Stimulated activated CD8-positive, alpha-beta memory T cell treated with anti-CD3 and anti-CD28 coated beads, Interleukin-12 subunit alpha, Interleukin-12 subunit beta, amount 100 ng/mL, for 24 hours (primary cell): ENCODE results near the gene SPEG.
A peak's percentile ranks its signal among the peaks of the same experiment; 100 is the strongest.
"Not testable (repeated sequence)": the region's sequence is repeated elsewhere in the genome, so short reads cannot be mapped to it uniquely, and the experiment has no call there.

Source experiments
- DNase-seq: peaks from one replicate; pipeline ENCODE4 v3.0.0-alpha.2; 2020; ENCODE audit errors: extremely low read depth

Gene SPEG

GRCh38 chr2:219434718-219435525 lies at the start of gene SPEG:
TSS of gene SPEG (plus strand) at chr2:219434843. CDS start at chr2:219434978, 135 bp downstream.
- no peak for DNase-seq

- DNase-seq = no peak
Measured at GRCh38 chr2:219384859-219385258, 49.8 kb upstream of the SPEG start.

GRCh38 chr2:219385958-219386520 lies 48.6 kb upstream of the SPEG start:
- no peak for DNase-seq

DNA sequence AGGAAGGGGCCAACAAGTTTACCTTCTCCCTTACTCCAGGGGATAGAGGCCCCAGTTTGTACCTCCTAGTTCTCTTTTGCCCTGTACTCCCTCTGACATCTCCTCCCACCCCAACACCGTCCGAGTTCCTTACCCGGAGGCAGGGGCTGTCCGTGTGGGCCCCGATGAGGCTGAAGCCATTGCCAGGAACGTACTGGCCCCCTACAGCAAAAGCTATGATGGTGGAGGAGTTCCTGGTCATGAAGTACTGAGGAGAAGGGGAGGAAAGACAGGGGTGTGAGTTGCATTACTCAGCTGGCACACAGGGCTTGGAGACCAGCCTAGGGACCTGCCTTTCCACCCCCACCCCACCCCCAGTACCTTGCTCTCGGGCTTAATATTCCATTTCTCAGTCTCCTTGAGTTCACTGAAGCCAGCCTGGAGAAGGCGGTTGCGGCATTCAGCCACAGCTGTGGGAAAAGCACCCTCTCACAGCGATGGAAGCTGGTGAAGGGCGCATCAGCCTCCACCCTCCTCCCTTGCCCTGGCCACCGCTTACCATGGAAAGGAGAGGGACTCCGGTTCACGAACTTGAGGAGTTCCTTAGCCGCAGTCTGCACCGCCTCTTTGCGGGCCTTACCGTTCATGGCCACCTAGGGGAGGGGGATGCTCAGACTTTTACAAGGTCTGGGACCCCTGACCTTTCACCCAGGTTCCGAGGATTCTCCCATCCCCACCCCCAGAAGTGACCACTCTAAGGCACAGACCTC lies 47.9 kb upstream of the SPEG start:
- no peak for DNase-seq

DNA sequence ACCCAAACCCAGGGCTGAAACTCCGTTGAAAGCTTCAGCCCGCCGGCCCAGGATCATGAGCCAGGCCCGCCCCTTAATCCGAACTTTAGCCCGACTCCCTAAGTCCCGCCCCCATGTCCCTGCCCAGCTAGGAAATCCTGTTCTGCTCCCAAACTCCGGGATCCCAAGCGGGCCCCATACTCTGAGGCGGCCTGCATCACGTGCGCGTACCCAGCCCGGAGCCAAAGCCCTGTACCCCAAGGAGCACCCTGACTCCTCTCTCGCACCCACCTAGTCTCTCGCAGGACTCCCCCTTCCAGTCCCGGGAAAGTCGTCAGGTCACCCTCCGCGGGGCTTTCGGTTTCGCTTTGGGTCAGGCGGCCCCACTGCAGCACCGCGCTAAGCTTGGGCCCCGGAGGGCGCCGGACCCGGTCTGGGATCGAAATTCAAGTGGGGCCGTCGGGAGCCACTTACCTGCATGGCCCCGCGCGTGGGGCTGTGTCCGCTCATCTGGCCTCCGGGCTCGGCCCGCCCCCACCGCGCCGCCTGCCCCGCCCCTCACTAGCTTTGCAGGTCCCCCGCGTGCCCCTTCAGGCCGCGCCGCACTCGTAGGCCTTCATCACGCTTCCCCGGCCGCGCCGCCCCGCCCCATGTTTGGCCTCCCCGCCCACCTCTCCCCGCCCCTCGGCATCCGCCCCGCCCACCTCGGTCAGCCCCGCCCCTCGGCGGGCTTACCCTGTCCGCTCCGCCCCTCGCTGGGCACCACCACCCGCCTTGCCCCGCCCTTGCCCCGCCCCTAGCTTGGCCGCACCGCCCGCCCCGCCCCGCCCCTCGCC lies 47.1 kb upstream of the SPEG start, which contains the start of gene DNPEP:
TSS of gene DNPEP (minus strand) at position 607 of the 815 bp plus-strand sequence. CDS start at position 489, 118 bp downstream.
- DNase-seq = peak; percentile 85

DNA sequence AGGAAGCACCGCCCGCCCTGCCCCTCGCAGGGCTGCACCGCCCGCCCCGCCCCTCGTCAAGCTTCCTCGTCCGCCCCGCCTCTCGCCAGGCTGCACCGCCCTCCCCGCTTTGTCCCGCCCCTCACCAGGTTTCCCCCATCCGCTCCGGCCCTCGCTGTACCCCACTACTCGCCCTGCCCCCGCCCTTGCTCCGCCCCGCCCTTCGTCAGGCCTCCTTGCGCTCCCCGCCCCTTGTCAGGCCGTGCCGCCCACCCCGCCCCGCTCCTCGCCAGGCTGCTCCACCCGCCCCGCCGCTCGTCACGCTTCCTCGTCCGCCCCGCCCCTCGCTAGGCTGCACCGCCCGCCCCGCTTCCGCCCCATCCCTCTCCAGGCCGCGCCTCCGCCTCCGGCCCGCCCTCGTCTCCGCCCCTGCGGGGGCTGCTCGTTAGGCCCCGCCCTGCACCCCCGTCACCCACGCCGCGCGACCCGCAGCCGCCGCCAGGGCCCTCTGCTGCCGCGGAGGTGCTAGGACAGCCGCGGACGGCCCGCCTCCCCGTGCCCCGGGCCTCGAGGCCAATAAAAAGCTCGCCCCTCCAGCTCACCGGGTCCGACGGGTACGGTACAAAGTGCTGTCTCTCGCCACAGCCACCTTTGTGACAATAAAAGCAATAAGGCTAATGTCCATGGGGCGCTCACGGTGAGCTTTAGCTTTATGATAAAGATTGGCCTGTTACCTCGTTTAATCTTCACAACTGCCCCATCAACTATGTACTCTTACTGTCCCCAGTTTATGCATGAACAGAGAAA lies 46.3 kb upstream of the SPEG start:
- DNase-seq = peak; percentile 97

- DNase-seq = no peak
Measured at GRCh38 chr2:219388907-219389156, 45.8 kb upstream of the SPEG start.

DNA sequence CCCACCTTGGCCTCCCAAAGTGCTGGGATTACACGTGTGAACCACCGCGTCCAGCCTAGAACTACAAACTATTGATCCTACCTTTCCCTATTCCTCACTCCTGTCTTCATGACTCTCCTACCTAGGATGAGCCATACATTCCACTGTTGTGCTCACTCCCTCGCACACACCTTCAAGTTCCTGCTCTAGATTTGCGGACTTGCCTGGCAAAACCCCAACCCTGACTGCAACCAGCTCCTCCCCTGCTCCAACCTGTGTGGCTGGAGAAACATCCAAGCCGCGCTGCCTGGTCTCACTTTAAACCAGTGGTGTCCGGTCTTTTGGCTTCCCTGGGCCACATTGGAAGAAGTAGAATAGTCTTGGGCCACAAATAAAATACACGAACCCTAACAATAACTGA lies 41.9 kb upstream of the SPEG start:
- no peak for DNase-seq

- DNase-seq = not testable (repeated sequence)
Measured at GRCh38 chr2:219395056-219395455, 39.6 kb upstream of the SPEG start.

DNA sequence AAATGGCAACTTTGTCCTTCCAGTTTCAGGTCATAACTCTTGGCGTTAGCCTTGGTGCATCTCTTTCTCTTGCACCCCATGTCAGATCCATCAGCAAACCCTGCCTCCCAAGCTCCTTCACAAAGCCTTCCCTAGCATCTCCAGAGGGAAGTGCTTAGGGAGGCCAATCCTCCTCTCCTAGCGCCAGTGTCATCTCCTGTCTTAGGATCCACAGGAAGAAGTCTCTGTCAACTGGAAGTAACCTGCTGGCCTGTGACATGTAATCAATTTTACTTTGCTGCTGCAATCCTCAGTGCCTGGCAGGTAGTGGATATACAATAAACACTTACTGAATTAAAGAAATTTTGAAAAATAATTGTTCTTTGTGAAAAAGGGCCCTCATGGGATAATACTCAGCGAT lies 39.0 kb upstream of the SPEG start:
- DNase-seq = no peak

DNA sequence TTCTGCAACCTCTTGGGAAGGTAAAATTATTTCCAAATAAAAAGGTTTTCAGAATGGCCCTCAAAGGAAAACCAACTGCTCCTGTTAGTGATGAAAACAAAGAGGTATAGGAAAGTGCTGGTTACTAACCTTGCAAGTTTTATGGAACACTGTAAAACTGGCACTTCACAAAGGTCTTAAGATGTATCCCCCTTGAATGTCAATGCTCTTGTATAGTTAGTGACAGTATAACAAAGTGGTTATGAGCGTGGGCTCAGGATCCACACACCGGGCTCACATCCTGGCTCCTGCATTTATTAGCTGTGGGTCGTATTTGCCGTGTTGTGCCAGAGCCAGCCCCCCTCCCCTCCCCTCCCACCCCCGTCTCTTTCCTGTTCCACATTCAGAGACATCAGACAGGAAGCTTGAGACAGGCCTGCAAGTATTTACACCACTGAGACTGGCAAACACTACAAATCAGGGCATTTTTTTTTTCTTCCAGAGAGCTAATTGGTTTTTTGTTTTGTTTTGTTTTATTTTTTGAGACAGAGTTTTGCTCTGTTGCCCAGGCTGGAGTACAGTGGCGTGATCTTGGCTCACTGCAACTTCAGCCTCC lies 37.7 kb upstream of the SPEG start:
- no peak for DNase-seq

GRCh38 chr2:219398721-219399363 lies 35.8 kb upstream of the SPEG start:
- no peak for DNase-seq

DNA sequence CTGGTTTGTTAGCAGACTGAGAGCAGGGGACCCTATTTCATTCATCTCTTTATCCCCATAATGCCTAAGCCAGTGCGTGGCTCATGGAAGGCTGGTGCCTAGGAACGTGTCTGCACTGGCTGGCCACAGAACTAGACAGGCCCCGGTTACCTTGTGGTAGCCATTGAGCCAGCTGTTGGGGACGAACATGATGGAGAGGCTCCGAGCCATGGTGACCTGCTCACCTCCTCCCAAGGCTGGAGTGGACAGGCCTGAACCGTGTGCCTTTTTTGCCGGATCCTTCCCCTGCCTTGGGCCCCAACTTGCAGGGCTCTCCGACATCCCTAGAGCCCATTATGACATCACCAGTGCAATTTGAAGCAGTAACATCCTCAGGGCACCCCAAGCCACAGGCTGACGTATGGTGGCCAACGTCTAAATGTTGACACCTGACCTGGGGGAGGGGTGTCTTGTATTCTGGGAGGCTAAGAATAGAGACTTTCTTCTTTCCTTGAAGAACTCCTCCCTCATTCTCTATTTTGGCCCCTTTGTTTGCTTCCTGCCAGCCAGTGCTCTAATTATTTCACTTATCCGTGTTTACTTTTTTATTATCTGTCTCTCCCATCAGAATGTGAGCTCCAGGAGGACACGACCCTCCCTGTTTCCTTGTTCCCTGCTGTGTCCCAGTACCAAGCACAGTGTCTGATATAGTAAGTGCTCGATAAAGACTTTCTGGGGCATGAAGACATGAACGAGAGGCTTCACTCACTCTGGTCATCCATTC lies 34.7 kb upstream of the SPEG start:
- no peak for DNase-seq

GRCh38 chr2:219400562-219400961 lies 34.1 kb upstream of the SPEG start:
- DNase-seq = no peak

DNA sequence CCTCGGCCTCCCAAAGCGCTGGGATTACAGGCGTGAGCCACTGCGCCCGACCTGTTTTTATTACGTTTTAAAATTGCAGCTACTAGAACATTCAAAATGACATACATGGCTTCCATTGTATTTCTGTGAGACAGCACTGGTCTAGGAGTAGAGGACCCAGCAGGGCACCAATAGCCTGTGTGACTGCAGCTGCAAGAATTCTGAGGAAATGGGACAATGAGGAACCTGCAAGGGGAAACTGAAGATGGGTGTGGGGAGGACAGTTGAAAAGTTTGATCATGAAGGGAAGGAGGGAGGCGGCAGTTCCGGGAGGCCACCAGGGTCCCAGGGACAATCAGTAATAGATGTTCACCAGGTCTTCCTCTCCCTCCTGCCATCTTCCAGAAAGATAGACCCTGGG lies 33.0 kb upstream of the SPEG start:
- DNase-seq = no peak

- DNase-seq = peak; percentile 16
Measured at GRCh38 chr2:219402665-219403515, 31.8 kb upstream of the SPEG start.

DNA sequence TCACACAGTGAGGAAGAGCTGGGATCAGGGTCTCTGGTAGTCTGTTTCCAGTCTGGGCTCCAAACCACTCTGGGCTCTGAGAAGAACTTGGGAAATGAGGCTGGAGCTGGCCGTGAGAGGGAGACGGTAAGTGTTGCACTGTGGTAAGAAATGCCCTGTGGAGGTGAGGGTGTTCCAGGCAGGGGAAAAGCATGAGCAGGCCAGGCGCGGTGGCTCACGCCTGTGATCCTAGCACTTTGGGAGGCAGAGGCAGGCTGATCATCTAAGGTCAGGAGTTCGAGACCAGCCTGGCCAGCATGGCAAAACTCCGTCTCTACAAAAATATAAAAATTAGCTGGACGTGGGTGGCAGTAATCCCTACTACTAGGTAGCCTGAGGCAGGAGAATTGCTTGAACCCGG lies 30.8 kb upstream of the SPEG start:
- DNase-seq = no peak

GRCh38 chr2:219404291-219404910 lies 30.2 kb upstream of the SPEG start:
- DNase-seq = no peak
